OCI-LY1 (cell line): Measurements from ENCODE around the gene B3GAT1.

ENCODE experiments used
- H2AFZ ChIP-seq: fragments of 200-600 bp; sonication (generic), shearing (Covaris generic); 2 replicates; pipeline ENCODE4 v1.6.0; 2014; ENCODE audit warnings: antibody characterized with exemption, mild to moderate bottlenecking, low read length
- H3F3A ChIP-seq: fragments of 200-600 bp; sonication (generic), shearing (Covaris generic); 2 replicates; pipeline ENCODE4 v1.6.0; 2014; ENCODE audit warnings: mild to moderate bottlenecking, antibody characterized with exemption, low read length, moderate library complexity; ENCODE audit not compliant: insufficient read depth
- H3K27ac ChIP-seq: fragments of 200-600 bp; sonication (generic); 2 replicates; pipeline ENCODE4 v1.5.1; 2014; ENCODE audit warnings: low read length, mixed run types, mild to moderate bottlenecking, low read depth; ENCODE audit not compliant: poor library complexity, severe bottlenecking
- H3K27me3 ChIP-seq: fragments of 200-600 bp; sonication (generic); 2 replicates; pipeline ENCODE4 v1.6.0; 2014; ENCODE audit warnings: antibody characterized with exemption, mild to moderate bottlenecking, low read length, moderate library complexity; ENCODE audit not compliant: insufficient read depth
- H3K36me3 ChIP-seq: fragments of 200-600 bp; sonication (generic); 2 replicates; pipeline ENCODE4 v1.6.1; 2014; ENCODE audit warnings: mild to moderate bottlenecking, antibody characterized with exemption, low read length, moderate library complexity, mixed read lengths; ENCODE audit not compliant: insufficient read depth
- H3K4me1 ChIP-seq: fragments of 200-600 bp; sonication (generic); 2 replicates; pipeline ENCODE4 v1.5.1; 2014; ENCODE audit warnings: mild to moderate bottlenecking, low read length, moderate library complexity; ENCODE audit not compliant: insufficient read depth, severe bottlenecking
- H3K4me2 ChIP-seq: fragments of 200-600 bp; sonication (generic), shearing (Covaris generic); 2 replicates; pipeline ENCODE4 v1.6.1; 2014; ENCODE audit warnings: low read length
- H3K4me3 ChIP-seq: fragments of 200-600 bp; sonication (generic); 2 replicates; pipeline ENCODE4 v1.5.1; 2014; ENCODE audit warnings: low read length, low read depth, mild to moderate bottlenecking, mixed read lengths; ENCODE audit not compliant: poor library complexity, severe bottlenecking
- H3K79me2 ChIP-seq: fragments of 200-600 bp; shearing (Covaris generic); 2 replicates; pipeline ENCODE4 v1.6.1; 2016; ENCODE audit warnings: mixed run types, low read length, mixed read lengths; ENCODE audit not compliant: insufficient read depth
- H3K9ac ChIP-seq: fragments of 200-600 bp; sonication (generic), shearing (Covaris generic); 2 replicates; pipeline ENCODE4 v1.6.1; 2014; ENCODE audit warnings: mild to moderate bottlenecking, low read length, mixed read lengths
- H3K9me2 ChIP-seq: fragments of 200-600 bp; sonication (generic), shearing (Covaris generic); 2 replicates; pipeline ENCODE4 v1.6.1; 2014; ENCODE audit warnings: low read depth, mild to moderate bottlenecking, low read length, mixed read lengths
- H3K9me3 ChIP-seq: fragments of 200-600 bp; shearing (Covaris generic); 2 replicates; pipeline ENCODE4 v1.6.1; 2014; ENCODE audit warnings: low read length, mixed read lengths
- H4K20me1 ChIP-seq: fragments of 200-600 bp; sonication (generic), shearing (Covaris generic); 2 replicates; pipeline ENCODE4 v1.6.0; 2016; ENCODE audit warnings: mild to moderate bottlenecking, low read length; ENCODE audit not compliant: insufficient read depth
- CTCF ChIP-seq: fragments of 200-600 bp; sonication (generic), shearing (Covaris generic); IDR thresholded peaks from 2 replicates; pipeline ENCODE4 v1.5.1; 2017; ENCODE audit warnings: mild to moderate bottlenecking, antibody characterized with exemption, low read length, moderate library complexity, mixed read lengths
- EZH2 ChIP-seq: fragments of 200-600 bp; sonication (generic), shearing (Covaris generic); IDR thresholded peaks from 2 replicates; pipeline ENCODE4 v1.8.0; 2017; ENCODE audit warnings: borderline replicate concordance, mixed run types, mild to moderate bottlenecking, antibody characterized with exemption, low read length, moderate library complexity, mixed read lengths

B3GAT1 gene

GRCh38 chr11:134436781-134437180, 24.7 kb upstream of the B3GAT1 start:
- H3K4me2 ChIP-seq = no peak overlapping the region
- H3K36me3 ChIP-seq = no peaks in the 10 kb centered on the region
- H3K4me1 ChIP-seq = no peaks in the 10 kb centered on the region
- no peaks in the 10 kb centered on the region for H3K9me3 ChIP-seq
- H3F3A ChIP-seq = no peaks in the 10 kb centered on the region
- no peaks in the 10 kb centered on the region for H4K20me1 ChIP-seq
- H2AFZ ChIP-seq = no peak overlapping the region
- no peaks in the 10 kb centered on the region for H3K27me3 ChIP-seq
- no peaks in the 10 kb centered on the region for H3K79me2 ChIP-seq
- H3K9me2 ChIP-seq = no peaks in the 10 kb centered on the region
- no peak overlapping the region for H3K4me3 ChIP-seq
- no peak overlapping the region for H3K9ac ChIP-seq
- no peak overlapping the region for H3K27ac ChIP-seq
- no peak for TF ChIP-seq CTCF
- no peak for TF ChIP-seq EZH2

- H3K27ac ChIP-seq = no peak overlapping the region
- H3K4me3 ChIP-seq = no peak overlapping the region
- TF ChIP-seq EZH2 (no peak), CTCF (no peak)
- H3K27me3 ChIP-seq = no peaks in the 10 kb centered on the region
- no peak overlapping the region for H2AFZ ChIP-seq
- H3K9me2 ChIP-seq = no peaks in the 10 kb centered on the region
- no peak overlapping the region for H3K4me2 ChIP-seq
- H3K79me2 ChIP-seq = no peaks in the 10 kb centered on the region
- H3F3A ChIP-seq = no peaks in the 10 kb centered on the region
- no peaks in the 10 kb centered on the region for H3K4me1 ChIP-seq
- no peak overlapping the region for H3K9ac ChIP-seq
- H4K20me1 ChIP-seq = no peaks in the 10 kb centered on the region
- no peaks in the 10 kb centered on the region for H3K36me3 ChIP-seq
- H3K9me3 ChIP-seq = no peaks in the 10 kb centered on the region
Measured at GRCh38 chr11:134433806-134434205, 21.8 kb upstream of the B3GAT1 start.

DNA sequence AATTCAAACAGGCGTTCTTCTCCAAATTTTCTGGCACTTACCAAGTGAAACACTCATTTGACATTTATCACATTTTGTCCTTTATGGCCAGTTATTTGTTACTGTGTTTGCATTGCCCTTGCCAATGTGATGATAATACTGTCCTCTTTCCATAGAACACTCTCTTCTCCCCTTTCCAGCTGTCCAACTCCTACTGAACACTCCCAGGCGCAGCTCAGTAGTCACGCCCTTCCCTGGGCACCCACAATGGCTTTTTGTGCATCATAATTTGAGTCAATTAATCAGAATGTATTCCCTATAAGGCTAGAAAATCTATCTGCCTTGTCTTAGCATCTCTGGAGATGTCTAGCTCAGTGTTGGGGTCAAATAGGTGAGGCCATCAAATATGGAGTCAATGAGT, 21.2 kb upstream of the B3GAT1 start:
- no peak overlapping the region for H3K4me3 ChIP-seq
- TF ChIP-seq CTCF (no peak), EZH2 (no peak)
- no peaks in the 10 kb centered on the region for H3K79me2 ChIP-seq
- H3K9me3 ChIP-seq = no peaks in the 10 kb centered on the region
- H3K4me2 ChIP-seq = no peak overlapping the region
- H3F3A ChIP-seq = no peaks in the 10 kb centered on the region
- H3K36me3 ChIP-seq = no peaks in the 10 kb centered on the region
- H3K4me1 ChIP-seq = no peaks in the 10 kb centered on the region
- no peak overlapping the region for H3K9ac ChIP-seq
- no peak overlapping the region for H2AFZ ChIP-seq
- H3K27me3 ChIP-seq = no peaks in the 10 kb centered on the region
- no peaks in the 10 kb centered on the region for H4K20me1 ChIP-seq
- H3K9me2 ChIP-seq = no peaks in the 10 kb centered on the region
- no peak overlapping the region for H3K27ac ChIP-seq
